RKO (cell line): ENCODE results near the gene NEK6.

ENCODE experiments used
- DNase-seq: peaks from one replicate; pipeline ENCODE4 v3.0.0-alpha.2; 2016; ENCODE audit warnings: low spot score

The NEK6 gene

GRCh38 chr9:124296796-124297550, 39.2 kb downstream of the NEK6 start:
- DNase-seq: no peak

DNA sequence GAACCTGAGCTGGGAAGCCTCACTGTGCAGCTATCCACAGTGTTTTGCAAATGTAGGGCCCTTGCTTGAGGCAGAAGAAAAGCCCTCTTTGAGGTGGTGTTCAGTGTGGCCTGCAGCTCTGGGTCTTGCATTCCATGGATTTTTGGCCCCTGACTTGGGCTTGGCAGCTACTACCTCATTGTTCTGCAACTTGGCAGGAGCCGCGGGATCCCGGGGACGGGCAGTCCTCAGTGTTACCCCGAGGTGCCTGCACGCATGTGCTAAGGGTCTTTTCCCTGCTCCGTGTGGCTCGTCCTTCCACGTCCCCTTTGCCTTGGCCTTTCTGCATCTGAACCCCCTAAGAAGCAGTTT, 39.8 kb downstream of the NEK6 start:
- peak; percentile 46 for DNase-seq

- DNase-seq: no peak
Measured at GRCh38 chr9:124297915-124298645, 40.3 kb downstream of the NEK6 start.

GRCh38 chr9:124298646-124299235, 41.0 kb downstream of the NEK6 start:
- no peak for DNase-seq

- no peak for DNase-seq
Measured at GRCh38 chr9:124299515-124300090, 41.9 kb downstream of the NEK6 start.

GRCh38 chr9:124300312-124300711, 42.6 kb downstream of the NEK6 start:
- no peak for DNase-seq

DNA sequence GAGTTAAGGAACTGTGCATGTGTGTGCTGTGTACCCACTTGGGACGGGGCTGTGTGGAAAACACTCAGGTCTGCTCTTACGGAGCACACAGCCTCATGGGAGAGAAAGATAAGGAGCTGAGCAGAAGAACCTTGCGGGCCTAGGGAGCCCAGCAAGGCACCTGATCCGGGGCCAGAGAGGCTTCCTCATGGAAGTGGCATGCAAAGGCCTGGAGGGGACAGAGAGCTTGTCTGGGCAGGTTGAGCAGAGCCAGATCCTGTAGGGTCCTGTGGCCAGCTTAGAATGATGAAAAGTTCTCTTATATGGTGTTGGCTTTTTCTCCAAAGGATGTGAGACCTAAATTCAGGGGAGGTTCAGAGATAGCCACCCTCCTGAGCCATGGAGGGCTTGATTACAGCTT, 45.2 kb downstream of the NEK6 start:
- no peak for DNase-seq

- DNase-seq: no peak
Measured at GRCh38 chr9:124303762-124304161, 46.0 kb downstream of the NEK6 start.

- no peak for DNase-seq
Measured at GRCh38 chr9:124304285-124304684, 46.5 kb downstream of the NEK6 start.

DNA sequence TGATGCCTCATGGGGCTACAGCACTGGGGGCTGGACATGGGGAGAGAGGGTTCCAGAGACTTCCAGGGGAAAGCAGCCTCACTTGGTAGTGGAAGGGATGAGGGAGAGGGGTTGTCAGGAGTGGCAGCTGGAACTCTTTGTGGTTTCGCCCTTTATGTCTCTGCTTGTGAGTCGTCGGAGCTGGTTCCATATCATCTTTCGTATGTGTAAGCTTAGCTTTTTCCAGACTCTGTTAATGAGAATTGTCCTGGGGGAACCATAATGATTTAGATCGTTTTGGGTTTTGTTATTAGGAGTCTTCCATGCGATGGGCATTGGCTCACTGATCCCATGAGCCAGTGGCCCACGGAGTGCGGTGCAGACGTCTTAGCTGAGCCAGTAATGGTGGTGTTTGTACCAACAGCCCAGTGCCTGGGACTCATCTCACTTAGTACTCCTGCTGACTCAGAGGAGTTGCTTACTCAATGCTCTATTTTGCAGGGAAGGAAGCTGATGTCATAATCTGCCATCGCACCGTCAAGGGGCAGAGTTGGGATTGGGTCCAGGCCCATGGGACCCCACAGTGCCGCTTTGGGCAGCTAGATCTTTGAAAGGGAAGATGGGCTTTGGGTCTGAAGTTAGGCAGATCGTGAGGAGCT, 48.5 kb downstream of the NEK6 start:
- peak; percentile 93 for DNase-seq

- no peak for DNase-seq
Measured at GRCh38 chr9:124307379-124308030, 49.8 kb downstream of the NEK6 start.

GRCh38 chr9:124308606-124309491, 51.1 kb downstream of the NEK6 start:
- DNase-seq: no peak

GRCh38 chr9:124309667-124310084, 51.9 kb downstream of the NEK6 start:
- peak; percentile 98 for DNase-seq

GRCh38 chr9:124311283-124311682, 53.5 kb downstream of the NEK6 start:
- DNase-seq: no peak

- DNase-seq: no peak
Measured at GRCh38 chr9:124312290-124313265, 54.8 kb downstream of the NEK6 start.

DNA sequence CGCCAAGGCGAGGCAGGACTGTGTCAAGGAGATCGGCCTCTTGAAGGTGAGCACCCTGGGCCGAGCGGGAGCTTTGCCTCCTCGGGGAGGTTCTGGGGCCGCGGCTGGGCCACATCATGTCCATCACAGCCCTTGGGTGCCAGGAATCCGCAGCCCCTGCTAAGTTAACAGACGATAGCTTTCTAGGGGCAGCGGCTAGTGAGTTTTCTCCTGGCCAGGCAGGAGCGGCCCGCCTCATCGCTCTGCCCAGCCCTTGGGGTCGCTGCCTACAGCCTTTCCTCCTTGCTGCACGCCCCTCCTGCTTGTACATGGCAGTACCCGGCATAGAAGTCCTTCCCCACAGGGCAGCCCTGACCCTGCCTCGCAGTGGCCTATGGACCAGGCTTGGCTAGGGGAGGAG, 56.2 kb downstream of the NEK6 start:
- no peak for DNase-seq

- no peak for DNase-seq
Measured at GRCh38 chr9:124315882-124316281, 58.1 kb downstream of the NEK6 start.

- DNase-seq: peak; percentile 81
Measured at GRCh38 chr9:124320062-124320973, 62.6 kb downstream of the NEK6 start.

DNA sequence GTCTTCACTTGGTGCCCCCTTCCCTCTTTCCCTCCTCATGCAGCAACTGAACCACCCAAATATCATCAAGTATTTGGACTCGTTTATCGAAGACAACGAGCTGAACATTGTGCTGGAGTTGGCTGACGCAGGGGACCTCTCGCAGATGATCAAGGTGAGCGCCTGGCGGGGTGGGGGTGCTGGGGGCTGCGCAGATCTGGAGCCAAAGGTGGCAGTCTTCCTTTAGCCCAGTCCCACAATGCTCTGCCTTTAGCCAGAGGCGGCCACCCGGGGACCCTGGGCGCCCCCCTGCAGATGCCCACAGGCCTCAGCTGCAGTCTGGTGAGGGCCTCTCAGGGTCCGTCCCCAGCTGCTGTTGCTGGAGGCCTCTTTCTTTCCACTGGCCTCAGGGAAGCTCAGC, 63.7 kb downstream of the NEK6 start:
- DNase-seq: no peak
